GM12878 (cell line): ENCODE data around the gene STK10. TPM values are rescaled to one million over a fixed set of nuclear protein-coding genes. Genes with fewer than 3 reads are reported as not detected.

Experiments used
- ATAC-seq: fragments of 200-7000 bp; cut with Tn5 transposase; 3 replicates; pipeline ENCODE4 v1.9.1; 2020; ENCODE audit warnings: mild to moderate bottlenecking, moderate library complexity
- BruUV-seq: library from RNA; stranded (reverse); fragments of 400-500 nt; replicated peaks from 2 replicates; lab custom pipeline; 2021; lab: Mats Ljungman, UMichigan
- CTCF ChIA-PET: fragments of 300-600 bp; sonication (Branson Sonifier 250); formaldehyde crosslinking; extraction: SDS; loops from one replicate; lab custom pipeline; 2021; ENCODE audit warnings: inconsistent platforms; lab: Yijun Ruan, JAX
- POLR2A ChIA-PET: fragments of 350-600 bp; formaldehyde crosslinking; extraction: SDS; loops from one replicate; lab custom pipeline; 2021; ENCODE audit warnings: inconsistent platforms; lab: Charles Lee
- RAD21 ChIA-PET: fragments of 300-600 bp; sonication (Branson Sonifier 250); formaldehyde crosslinking; loops from one replicate; lab custom pipeline; 2023; ENCODE audit warnings: antibody characterized with exemption; ENCODE audit not compliant: unreplicated experiment; lab: Charles Lee
- SMC1A ChIA-PET: fragments of 300-600 bp; sonication (Branson Sonifier 250); formaldehyde crosslinking; loops from one replicate; lab custom pipeline; 2023; ENCODE audit not compliant: unreplicated experiment, uncharacterized antibody; lab: Charles Lee
- DNase-seq: peaks from one replicate; pipeline ENCODE4 v3.0.0-alpha.2; 2011; ENCODE audit warnings: low read depth, low spot score
- FAIRE-seq: peaks from 3 replicates; lab custom pipeline; 2011; peaks lifted over from hg19 to GRCh38; lab: Jason Lieb, UNC
- H2AFZ ChIP-seq: 2 replicates; pipeline ENCODE4 v1.6.0; 2011; ENCODE audit warnings: low read depth, low read length, control low read depth; ENCODE audit not compliant: control insufficient read depth
- H3K27ac ChIP-seq: 2 replicates; pipeline ENCODE4 v1.5.1; 2011; ENCODE audit warnings: control low read depth; ENCODE audit not compliant: control insufficient read depth, insufficient read depth
- H3K27me3 ChIP-seq, 2 experiments: replicated peaks in 1 of 2; 2 replicates each; pipeline versions ENCODE4 v1.6.0 to v1.6.1; 2011; ENCODE audit warnings: low read length in 1 of 2; ENCODE audit not compliant: control insufficient read depth in 2 of 2, insufficient read depth in 2 of 2
- H3K36me3 ChIP-seq, 2 experiments: 2 replicates each; pipeline ENCODE4 v1.5.1; 2011; ENCODE audit warnings: low read length in 1 of 2; ENCODE audit not compliant: control insufficient read depth in 2 of 2, insufficient read depth in 2 of 2
- H3K4me1 ChIP-seq: 2 replicates; pipeline ENCODE4 v1.6.1; 2011; ENCODE audit warnings: mild to moderate bottlenecking, low read length, moderate library complexity, mixed read lengths; ENCODE audit not compliant: control insufficient read depth, insufficient read depth
- H3K4me2 ChIP-seq: 2 replicates; pipeline ENCODE4 v1.6.0; 2011; ENCODE audit warnings: control low read depth; ENCODE audit not compliant: control insufficient read depth, insufficient read depth
- H3K4me3 ChIP-seq: fragments of 200-600 bp; sonication (generic); 2 replicates; pipeline ENCODE4 v1.5.1; 2016
- H3K79me2 ChIP-seq: 2 replicates; pipeline ENCODE4 v1.6.0; 2011; ENCODE audit warnings: low read length; ENCODE audit not compliant: control insufficient read depth, insufficient read depth
- H3K9ac ChIP-seq: 2 replicates; pipeline ENCODE4 v1.8.0; 2011; ENCODE audit warnings: low read length, control low read depth, mixed read lengths; ENCODE audit not compliant: control insufficient read depth, insufficient read depth
- H3K9me3 ChIP-seq: replicated peaks from 3 replicates; pipeline ENCODE4 v1.5.1; 2011; ENCODE audit warnings: mild to moderate bottlenecking, low read length; ENCODE audit not compliant: control insufficient read depth, insufficient read depth
- H4K20me1 ChIP-seq: 2 replicates; pipeline ENCODE4 v1.6.0; 2011; ENCODE audit not compliant: control insufficient read depth, insufficient read depth
- CTCF ChIP-seq, 3 experiments: IDR thresholded peaks in 2 of 3; conservative IDR thresholded peaks in 1 of 3; 2 replicates each; pipeline ENCODE4 v1.5.1; 2011; ENCODE audit warnings: low read depth in 3 of 3, low read length in 3 of 3, mild to moderate bottlenecking in 3 of 3, control low read depth in 2 of 3, moderate library complexity in 2 of 3, inconsistent platforms in 1 of 3, mixed read lengths in 1 of 3; ENCODE audit not compliant: control insufficient read depth in 2 of 3, insufficient read depth in 1 of 3; ENCODE audit errors: extremely low read depth in 1 of 3
- ETV6 ChIP-seq, 2 experiments: fragments of 450-650 bp in 1 of 2; IDR thresholded peaks in 1 of 2; conservative IDR thresholded peaks in 1 of 2; 2 replicates each; pipeline ENCODE4 v1.6.1; 2014; ENCODE audit warnings: antibody characterized with exemption in 1 of 2, borderline replicate concordance in 1 of 2, low read depth in 1 of 2, mild to moderate bottlenecking in 1 of 2, moderate library complexity in 1 of 2
- IRF5 ChIP-seq: fragments of 450-650 bp; IDR thresholded peaks from 2 replicates; pipeline ENCODE4 v1.6.1; 2017; ENCODE audit warnings: borderline replicate concordance
- MAX ChIP-seq: IDR thresholded peaks from 2 replicates; pipeline ENCODE4 v1.6.1; 2012; ENCODE audit warnings: low read depth, low read length, improper control_type of control experiment
- RAD21 ChIP-seq: IDR thresholded peaks from 2 replicates; pipeline ENCODE4 v1.6.1; 2011; ENCODE audit warnings: mild to moderate bottlenecking, low read depth, low read length, moderate library complexity; ENCODE audit not compliant: insufficient read depth
- SMAD1 ChIP-seq: fragments of 450-650 bp; IDR thresholded peaks from 2 replicates; pipeline ENCODE4 v1.6.1; 2018; ENCODE audit warnings: mild to moderate bottlenecking, low read depth; ENCODE audit not compliant: partially characterized antibody
- WGBS: methylation state at CpG from one replicate; pipeline ENCODE4 v1.1.6; 2016; ENCODE audit warnings: low lambda C conversion rate; ENCODE audit not compliant: insufficient replicate concordance, insufficient coverage; ENCODE audit errors: missing lambda C conversion rate; 5-methylcytosine and 5-hydroxymethylcytosine counted together
- in situ Hi-C: fragments of 300-500 bp; cut with MboI; formaldehyde crosslinking; loops from 9 replicates; pipeline ENCODE4 v1.14.3; 2018; ENCODE audit warnings: mixed read lengths
- intact Hi-C: fragments of 100-400 bp; cut with micrococcal nuclease; formaldehyde crosslinking; loops from one replicate; pipeline ENCODE4 v1.14.2; 2022; ENCODE audit not compliant: unreplicated experiment
- polyA plus RNA-seq, 11 experiments: library from polyadenylated mRNA; depleted of rRNA in 4 of 11; unstranded in 6 of 11; stranded (reverse) in 5 of 11; fragments of >200 nt; fragmentation: Nextera tagmentation in 4 of 11; fragmentation: Illumina TruSeq in 1 of 11; extraction: Ambion mirVana in 4 of 11; extraction: Trizol in 1 of 11; gene quantifications; 1 replicate in 1 of 11; 2 replicates in 10 of 11; pipeline versions ENCODE4 v1.2.1 to v1.2.3, GENCODE V29; 2011 to 2016; ENCODE audit warnings: inconsistent platforms in 2 of 11, missing spikeins in 2 of 11, low read depth in 1 of 11
- total RNA-seq, 4 experiments: library from RNA; depleted of rRNA in 3 of 4; stranded (reverse); fragments of >200 nt in 3 of 4; fragmentation: Illumina TruSeq in 1 of 4; extraction: Trizol in 1 of 4; gene quantifications; 2 replicates each; pipeline versions ENCODE4 v1.2.1 to v1.2.3, GENCODE V29; 2013 to 2021

The STK10 gene
- total and polyA plus RNA-seq, 10 of the 15 experiments (the other 5 are each of a cell fraction or from before 2014, with no cell fraction given), result 14.2 to 96.4 (median 50.6) TPM

- DNase-seq (no peak), FAIRE-seq (no peak), ATAC-seq (no peak)
- Histone ChIP-seq H3K27me3 (no peaks in the 10 kb centered on the region), H3K4me2 (no peak overlapping the region), H3K79me2 (no peaks in the 10 kb centered on the region), H3K36me3 (no peaks in the 10 kb centered on the region), H3K27ac (no peak overlapping the region), H3K9ac (no peak overlapping the region), H3K9me3 (no peaks in the 10 kb centered on the region), H2AFZ (no peak overlapping the region), H3K4me3 (no peak overlapping the region), H3K4me1 (no peaks in the 10 kb centered on the region), H4K20me1 (no peaks in the 10 kb centered on the region)
- ChIA-PET POLR2A (no interaction called here), CTCF (interaction anchor here (0.9 to 3.3 kb wide), 2 partner anchors 84 to 103 kb away, joined by 3 to 14 read pairs; no protein-coding TSS in a partner anchor), SMC1A (no interaction called here), RAD21 (no interaction called here)
- intact Hi-C loops (no loop called here), in situ Hi-C loops (no loop called here)
- TF ChIP-seq MAX (no peak), SMAD1 (no peak), ETV6 (conservative IDR thresholded peaks at IDR 0.05 in 1 of 2, IDR thresholded peaks at IDR 0.05 in 1 of 2; ENCODE audit: borderline replicate concordance in 1 of 2, low read depth in 1 of 2) (no peak)
- WGBS, result 90% methylated on average over 4 of the region's 4 CpGs
- BruUV-seq, result no TSS peak
Observed at GRCh38 chr5:172015346-172015745, 172.7 kb downstream of the STK10 start.

GRCh38 chr5:172010278-172010677, 177.7 kb downstream of the STK10 start:
- no peak overlapping the region for H2AFZ ChIP-seq
- H3K4me1 ChIP-seq, result peaks cover 8% of the 10 kb centered on the region; the same call in 1 of the 2 replicates
- no peaks in the 10 kb centered on the region for H4K20me1 ChIP-seq
- H3K27ac ChIP-seq, result no peak overlapping the region
- CTCF ChIA-PET, result interaction anchor here (1.0 to 9.6 kb wide), 5 partner anchors 26 to 98 kb away, joined by 3 to 179 read pairs (median 7); no protein-coding TSS in a partner anchor
- ATAC-seq, result no peak
- POLR2A ChIA-PET, result no interaction called here
- no peak overlapping the region for H3K9ac ChIP-seq
- intact Hi-C loops, result no loop called here
- H3K9me3 ChIP-seq, result no peaks in the 10 kb centered on the region
- in situ Hi-C loops, result no loop called here
- peaks cover 20% of the 10 kb centered on the region for H3K79me2 ChIP-seq
- FAIRE-seq, result no peak
- SMC1A ChIA-PET, result interaction anchor here (0.6 to 8.8 kb wide), 7 partner anchors 16 to 111 kb away, joined by 3 to 167 read pairs (median 3); no protein-coding TSS in a partner anchor
- no peaks in the 10 kb centered on the region for H3K27me3 ChIP-seq
- 48% methylated on average over 2 of the region's 2 CpGs for WGBS
- H3K4me3 ChIP-seq, result no peak overlapping the region
- DNase-seq, result no peak
- H3K4me2 ChIP-seq, result no peak overlapping the region
- BruUV-seq, result no TSS peak
- TF ChIP-seq RAD21 (peak; percentile 48), IRF5 (no peak), CTCF (IDR thresholded peaks at IDR 0.05 in 2 of 3, conservative IDR thresholded peaks at IDR 0.05 in 1 of 3; ENCODE audit: control insufficient read depth in 2 of 3, extremely low read depth in 1 of 3, insufficient read depth in 1 of 3, low read depth in 3 of 3, low read length in 3 of 3) (peak; percentile 9 to 34 (median 19); a peak in 2 of 6 replicates)
- TF ChIP-seq, all 136 proteins: peak for 2
- RAD21 ChIA-PET, result interaction anchor here (1.2 to 6.4 kb wide), 2 partner anchors 31 to 98 kb away, joined by 5 to 97 read pairs; no protein-coding TSS in a partner anchor
- H3K36me3 ChIP-seq, result no peaks in the 10 kb centered on the region
